Hippocampal formation (tissue), 2 donors: ENCODE measurements around the gene APOL3.
A peak's percentile ranks its signal among the peaks of the same experiment; 100 is the strongest.
"Not testable (repeated sequence)": the region's sequence is repeated elsewhere in the genome, so short reads cannot be mapped to it uniquely, and the experiment has no call there.

Source experiments
- DNase-seq, 2 donors: peaks; one replicate each; lab custom pipeline; 2025; lab: John Stamatoyannopoulos, UW

APOL3 gene

DNA sequence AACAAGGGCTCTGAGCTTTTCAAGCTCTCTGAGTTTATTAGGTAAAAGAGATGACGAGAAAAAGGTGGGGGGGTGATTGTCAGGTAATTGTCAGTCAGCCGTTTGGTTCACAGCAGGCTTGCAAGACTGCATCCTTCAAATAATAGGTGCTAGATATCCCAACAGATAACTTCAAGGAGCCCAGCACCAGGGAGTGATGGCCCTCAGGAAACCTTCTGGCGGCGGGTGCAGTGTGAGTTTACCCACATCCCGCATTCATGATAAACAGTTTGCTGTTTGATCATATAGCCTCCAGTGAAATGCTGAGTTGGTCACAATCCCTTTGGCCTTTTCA lies 1.2 kb upstream of the APOL3 start:
- DNase-seq = not testable (repeated sequence)

DNA sequence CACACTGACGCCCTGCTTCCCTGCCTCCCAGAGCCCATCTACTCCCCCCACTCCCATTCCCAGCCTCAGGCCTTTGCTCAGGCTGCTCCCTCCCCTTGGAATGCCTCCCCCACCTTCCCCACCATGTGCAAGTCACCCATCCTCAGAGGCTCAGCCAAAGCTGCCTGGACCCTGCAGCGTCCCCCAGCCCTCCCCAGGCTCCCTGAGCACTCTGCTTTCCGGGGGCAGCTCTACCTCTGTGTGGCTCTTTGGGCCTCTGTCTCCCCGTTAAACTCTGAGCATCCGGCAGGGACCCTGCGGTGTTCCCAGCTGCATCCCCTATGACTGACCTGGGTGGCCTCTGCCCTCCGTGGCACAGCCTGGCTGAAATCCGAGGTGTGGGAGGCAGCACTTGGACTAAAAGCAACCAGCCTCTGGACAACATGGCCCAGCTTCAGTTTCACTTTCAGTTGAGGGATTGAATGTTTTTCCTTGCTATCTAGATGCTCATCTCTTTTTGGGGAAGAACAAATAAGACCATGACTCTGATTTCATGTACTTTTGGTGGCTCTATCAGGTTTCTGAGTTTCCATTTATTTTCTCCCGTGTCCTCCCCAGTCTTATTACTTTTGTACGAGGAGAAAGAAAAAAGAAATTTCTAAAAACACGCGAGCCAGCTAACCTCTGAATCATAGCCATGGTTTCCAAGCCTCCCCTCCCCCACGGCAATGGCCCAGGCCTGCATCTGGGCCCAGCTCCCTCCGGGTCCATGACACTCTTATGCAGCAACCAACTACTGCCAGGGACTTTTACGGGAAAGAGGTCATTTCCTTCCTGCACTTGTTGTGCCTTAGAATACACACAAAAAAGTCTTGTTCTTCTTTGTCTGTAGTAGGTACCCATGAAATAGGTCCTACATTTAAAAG lies 3.8 kb downstream of the APOL3 start:
- peak; percentile 53 to 75 for DNase-seq

DNA sequence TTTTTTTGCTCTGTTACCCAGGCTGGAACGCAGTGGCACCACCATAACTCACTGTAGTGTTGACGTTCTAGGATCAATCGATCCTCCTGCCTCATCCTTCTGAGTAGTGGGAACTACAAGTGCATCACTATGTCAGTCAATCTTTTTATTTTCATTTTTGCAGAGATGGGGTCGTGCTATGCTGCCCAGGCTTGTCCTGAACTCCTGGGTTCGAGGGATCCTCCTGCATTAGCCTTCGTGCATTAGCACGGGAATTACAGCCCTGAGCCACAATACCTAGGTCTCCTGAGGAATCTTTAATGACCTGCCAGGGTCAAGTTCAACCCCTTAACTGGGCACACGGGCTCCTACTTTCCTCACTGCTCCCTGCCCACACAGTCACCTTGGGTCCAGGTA lies 4.4 kb downstream of the APOL3 start:
- no peak for DNase-seq

DNA sequence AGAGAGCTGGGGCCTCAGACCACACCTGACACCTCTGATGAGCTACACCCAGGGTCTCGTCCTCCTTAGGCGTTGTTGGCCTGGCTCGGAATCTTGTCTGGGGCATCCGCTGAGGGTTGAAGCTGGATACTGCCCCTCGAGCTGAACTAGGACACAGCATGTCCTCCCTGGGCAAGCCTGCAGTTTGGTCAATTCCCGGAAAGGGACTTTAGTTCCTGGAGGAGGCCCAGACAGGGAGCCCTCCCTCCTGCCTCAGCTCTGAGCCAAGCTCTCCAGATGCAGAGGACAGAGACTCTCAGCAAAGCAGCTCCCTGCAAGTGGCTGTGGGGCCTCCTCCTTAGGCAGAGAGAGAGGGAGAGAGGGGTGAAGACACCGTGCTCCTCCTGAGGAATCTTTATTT lies 4.9 kb downstream of the APOL3 start:
- no peak for DNase-seq

DNA sequence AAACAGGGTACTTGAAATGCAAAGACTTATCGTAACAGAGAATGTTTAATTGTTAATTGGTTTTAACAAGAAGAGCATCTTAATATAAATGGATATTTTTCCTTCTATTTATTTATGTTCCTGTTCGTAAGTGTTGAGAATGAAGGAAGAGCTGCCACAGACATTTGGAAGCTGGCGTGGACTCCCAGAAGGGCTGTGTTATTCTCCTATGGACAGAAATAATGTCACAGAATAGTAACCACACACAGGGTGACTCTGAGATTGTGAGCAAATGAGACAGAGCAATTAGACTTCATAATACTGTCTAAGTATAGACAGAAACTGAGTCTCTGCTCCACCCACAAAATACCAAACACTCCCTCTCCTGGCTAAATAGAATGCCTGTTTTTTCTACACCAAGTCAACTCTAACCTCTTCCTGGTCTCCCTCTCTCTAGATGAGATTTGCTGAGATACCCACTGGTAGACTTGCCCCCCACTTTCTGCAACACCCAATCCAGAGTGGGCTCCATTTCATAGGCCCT lies 6.1 kb downstream of the APOL3 start:
- no peak for DNase-seq

DNA sequence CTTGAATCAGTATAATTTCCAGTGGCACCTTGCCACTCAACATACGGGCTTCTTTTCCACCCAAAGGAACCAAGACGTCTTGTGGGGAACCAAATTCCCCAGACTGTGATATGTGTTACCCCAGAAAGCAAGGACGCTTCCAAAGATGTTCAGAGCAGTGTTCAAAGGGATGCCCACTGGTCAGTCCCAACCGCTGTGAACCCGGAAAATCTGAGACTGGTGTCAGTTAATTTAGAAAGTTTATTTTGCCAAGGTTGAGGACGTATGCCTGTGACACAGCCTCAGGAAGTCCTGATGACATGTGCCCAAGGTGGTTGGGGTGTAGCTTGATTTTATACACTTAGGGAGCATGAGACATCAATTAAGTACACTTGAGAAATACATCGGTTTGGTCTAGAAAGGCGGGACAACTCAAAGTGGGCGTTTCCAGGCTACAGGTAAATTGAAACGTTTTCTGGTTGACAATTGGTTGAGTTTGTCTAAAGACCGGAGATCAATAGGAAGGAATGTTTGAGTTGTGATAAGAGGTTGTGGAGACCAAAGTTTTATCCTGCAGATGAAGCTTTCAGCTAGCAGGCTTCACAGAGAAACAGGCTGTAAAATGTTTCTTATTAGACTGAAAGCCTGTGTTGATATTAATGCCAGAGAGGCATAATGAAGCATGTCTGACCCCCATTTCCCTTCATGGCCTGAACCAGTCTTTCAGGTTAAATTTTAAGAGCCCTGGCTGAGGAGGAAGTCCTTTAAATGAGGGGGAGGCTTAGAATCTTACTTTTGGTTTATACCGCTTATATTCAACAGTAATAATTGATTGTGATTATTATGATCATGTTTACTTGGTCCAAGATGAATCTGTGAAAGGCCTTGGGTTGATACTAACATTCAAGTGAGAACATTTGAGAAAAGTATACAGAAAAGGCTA lies 6.8 kb downstream of the APOL3 start:
- no peak for DNase-seq

DNA sequence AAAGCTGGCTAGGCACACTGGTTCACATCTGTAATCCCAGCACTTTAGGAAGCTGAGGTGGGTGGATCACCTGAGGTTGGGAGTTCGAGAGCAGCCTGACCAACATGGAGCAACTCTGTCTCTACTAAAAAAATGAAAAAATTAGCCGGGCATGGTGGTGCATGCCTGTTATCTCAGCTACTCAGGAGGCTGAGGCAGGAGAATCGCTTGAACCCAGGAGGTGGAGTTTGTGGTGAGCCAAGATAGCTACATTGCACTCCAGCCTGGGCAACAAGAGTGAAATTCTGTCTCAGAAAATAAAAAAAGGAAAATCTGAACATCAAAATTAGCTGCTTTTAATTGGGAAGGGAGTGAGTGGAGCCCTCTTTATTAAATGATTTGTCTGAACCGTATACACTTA lies 7.7 kb downstream of the APOL3 start:
- not testable (repeated sequence) for DNase-seq

DNA sequence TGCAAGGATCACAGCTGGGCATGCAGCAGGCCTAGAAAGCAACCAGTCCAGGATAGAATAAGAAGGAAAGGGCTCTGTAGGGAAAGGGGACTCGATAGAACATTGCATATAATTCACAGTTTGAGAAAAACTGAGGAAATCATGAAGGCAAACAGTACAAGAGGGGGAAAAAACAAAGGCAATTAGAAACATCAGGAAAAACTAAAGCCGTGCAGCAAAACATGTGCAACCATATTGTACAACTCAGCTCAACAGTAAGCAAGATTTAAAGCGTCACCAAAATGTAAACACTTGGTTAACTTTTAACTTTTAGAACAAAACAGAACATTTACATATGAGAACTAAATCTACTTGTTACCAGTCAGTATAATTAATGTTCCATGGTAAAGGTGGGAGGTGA lies 8.5 kb downstream of the APOL3 start:
- DNase-seq = no peak

DNA sequence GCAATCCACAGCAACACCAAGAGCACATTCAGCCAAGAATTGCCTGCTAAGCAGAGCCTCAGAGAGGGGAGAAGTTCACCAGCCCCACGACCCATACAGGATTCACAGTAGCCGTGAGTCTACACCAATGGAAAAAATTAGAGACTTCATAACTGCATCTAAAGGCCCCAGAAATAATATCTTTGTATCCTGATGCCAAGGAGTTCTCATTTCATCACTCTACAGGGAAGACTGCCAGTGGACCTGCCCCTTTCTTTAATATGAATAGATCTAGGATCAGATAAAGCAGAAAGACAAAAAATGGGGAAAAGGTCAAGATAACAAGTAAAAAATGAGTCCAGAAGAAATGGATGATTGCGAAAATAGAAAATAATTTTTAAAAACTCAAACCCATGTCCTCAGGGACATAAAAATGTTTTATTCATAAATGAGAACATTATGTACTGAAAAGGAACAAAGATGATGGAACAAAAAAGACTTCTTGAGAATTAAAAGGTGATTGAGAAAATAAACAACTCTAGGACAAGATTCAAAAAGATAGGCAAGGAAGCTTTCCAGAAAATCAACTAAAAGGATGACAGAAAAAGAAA lies 9.5 kb downstream of the APOL3 start:
- no peak for DNase-seq

DNA sequence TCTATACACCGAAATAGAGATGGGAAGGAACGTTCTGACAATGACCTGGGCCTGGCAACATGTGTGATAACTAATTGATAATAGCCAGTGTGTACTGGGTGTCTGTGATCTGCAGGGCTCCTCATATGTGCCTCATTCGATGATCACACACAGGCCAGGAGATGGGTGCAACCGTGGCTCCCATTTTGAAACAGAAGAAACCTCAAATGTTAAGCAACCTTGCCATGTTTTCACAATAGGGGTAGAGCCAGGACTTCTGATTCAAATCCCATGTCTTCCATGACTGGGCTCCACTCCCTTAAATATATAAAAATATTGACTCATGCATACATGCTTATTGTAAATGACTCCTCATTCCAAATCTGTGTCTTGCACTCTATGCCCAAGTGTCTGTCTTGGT lies 11.1 kb downstream of the APOL3 start:
- DNase-seq = no peak

DNA sequence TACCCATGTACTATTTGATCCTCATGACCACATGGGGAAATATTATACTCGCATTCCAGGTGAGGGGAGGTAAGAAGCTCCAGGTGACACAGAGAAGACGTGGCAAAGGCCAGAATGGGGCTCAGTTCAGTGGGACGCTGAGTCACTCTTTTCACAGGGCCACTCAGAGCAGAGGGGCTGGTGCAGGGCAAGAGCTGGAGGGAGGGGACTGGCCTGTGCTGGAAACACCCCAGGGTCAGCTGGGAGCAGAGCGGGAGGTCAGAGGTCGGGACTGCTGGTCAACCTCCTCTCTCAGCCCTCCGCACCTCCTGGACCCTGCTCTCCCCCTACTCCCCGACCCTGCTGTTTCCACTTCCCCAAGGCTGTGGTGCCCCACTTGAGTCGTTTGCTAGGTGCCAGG lies 12.1 kb downstream of the APOL3 start:
- DNase-seq = no peak

DNA sequence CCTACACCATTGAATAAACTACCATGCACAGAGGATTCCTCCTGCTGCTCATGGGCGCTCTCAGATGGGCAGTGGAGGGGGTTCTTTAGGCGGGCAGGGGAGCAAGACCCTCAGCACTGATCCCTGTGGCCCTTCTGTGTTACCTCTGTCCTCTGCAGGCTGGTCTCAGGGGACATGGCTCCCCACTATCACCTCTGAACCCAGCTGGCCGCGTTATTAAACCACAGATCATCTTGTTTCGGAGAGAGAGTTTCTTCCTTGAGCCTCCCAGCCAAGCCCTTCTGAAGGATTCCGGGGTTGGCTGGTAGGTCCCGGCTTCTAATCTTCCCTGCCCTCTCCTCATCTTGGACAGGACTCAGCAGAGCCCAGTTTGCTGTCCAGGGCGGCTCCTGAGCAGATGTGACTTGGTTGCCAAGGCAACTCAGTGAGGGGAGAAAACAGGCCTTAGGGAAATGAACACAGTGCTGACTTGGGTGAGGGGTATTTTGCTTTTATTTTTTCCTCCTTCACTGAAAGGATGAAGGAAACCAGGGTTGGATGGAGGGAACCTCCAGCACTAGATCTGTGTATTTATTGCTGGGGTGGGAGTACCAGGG lies 13.3 kb downstream of the APOL3 start:
- DNase-seq = no peak

DNA sequence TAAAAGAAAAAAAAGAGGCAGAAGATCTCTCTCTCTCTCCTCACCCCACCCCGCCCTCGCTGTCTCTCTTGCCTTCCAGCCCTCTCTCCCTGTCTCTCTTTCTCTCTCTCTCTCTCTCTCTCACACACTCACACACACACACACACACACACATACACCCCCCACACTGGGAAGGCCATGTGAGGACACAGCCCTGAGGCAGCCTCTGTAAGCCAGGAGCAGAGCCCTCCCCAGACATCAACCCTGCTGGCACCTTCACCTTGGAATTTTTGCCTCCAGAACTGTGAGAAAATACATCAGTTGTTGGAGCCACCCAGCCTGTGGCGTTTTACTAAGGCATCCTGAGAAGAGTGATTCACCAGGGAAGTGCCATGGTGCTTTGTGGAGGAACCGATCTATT lies 14.7 kb downstream of the APOL3 start:
- DNase-seq = no peak

DNA sequence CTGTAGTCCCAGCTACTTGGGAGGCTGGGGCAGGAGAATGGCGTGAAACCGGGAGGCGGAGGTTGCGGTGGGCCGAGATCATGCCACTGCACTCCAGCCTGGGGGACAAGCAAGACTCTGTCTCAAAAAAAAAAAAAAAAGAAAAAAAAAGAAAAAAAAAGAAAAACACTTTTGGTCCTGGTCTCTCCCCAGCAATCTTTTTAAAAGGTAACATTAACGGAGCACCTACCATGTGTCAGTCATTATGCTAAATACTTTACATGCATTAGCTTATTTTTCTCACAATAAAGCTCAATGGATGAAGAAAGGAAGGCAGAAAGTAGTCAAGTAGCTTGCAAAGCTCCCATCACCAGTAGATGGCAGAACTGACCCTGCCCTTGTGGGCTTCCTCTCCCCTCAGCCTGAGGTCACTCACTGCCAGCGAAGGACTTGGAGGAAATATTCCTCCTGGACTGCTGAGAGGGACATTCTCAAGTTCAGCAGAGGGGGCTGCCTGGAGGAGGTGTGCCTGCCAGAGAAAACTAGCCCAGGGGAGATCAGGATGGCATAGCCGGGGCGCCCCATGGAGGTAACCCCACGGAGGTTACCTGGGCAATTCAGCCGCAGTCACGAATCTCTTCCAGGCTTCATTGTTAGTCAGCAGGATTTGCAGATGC lies 15.5 kb downstream of the APOL3 start:
- DNase-seq = peak; percentile 23 to 57

DNA sequence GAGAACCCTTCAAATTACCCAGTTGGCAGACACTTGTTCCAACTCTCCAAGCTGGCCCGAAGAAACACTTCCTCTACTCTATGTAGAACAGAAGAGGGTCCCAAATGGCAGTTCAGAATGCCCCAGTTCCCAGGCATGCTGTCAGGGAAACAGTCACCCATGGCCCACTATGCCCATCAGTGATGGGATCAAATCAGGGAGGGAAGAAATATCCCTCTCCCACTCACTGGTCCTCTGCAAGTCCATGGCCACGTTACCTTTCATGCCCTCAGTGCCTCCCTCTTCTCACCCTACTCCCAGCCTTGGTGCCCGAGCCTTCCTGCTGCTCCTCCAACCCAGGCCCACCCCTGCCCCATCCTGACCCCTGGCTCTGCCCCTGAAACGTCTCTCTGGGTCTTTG lies 16.6 kb downstream of the APOL3 start:
- DNase-seq = no peak

DNA sequence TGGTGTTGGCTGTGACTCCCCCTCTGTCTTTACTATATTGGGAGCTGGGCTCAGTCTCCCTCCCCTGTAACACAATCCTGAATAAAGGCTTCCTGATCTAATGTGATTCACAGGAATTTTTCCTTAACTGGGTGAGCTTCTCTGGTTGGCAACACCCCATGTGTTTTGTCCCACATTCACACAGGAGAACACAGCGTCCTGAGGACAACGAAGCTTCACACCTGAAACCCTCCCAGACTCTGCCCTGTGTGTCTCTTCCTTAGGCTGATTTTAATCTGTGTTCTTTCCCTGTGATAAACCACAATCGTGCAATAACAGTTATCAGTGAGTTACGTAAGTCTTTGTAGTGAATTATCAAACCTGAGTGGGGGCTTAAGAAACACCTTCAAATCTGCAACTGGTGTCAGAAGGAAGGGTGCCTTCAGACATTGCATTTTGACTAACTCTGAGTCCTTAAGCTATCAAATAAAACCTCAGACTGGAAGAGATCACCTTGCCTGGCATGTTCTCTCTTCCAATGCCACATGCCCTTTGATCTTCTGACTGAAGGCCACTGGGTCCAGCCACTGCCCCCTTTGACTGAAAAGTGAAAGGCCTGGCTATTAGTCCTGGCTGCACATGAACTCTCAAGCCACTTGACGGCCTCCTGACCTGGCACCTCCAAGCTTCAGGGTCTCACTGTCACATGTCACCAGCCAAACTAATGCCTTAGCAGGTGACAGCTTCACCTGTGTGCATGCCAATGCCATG lies 17.3 kb downstream of the APOL3 start:
- DNase-seq = no peak

DNA sequence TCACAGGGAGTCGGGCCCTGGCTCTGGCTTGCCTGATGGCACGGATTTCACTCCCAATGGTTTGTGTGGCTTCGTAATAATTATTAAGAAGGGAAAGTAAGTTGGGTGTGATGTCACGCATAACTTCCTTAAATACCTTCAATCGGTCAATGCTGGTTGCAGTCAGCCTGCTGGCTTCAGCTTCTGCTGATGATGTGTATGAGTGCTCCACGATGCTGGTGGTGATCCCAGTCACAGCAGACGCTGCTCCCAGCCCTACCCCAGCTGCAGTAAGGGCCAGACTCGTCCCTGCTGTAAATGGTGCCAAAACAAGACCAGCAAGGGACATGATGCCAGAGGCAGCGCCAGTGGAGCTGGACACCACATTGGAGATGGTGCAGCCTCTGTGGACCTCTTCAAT lies 19.1 kb downstream of the APOL3 start:
- no peak for DNase-seq

DNA sequence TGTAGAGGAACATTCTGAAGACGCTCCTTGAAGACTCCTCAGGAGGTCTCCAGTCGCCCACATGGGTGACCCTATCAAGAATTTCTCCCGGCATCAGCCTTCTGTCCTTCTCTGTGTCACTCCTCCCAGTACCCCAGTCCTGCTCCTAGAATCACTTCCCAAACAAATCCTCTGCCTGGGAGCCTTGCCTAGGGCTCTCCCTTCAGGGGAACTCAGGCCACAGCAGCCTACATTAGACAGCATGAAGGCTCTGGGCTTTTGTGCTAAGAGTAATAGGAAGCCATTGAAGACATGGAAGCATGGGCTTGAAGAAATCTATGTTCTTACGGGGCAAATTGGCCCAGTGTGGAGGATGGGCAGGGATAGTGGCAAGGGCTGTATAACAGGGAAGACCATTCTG lies 21.8 kb downstream of the APOL3 start:
- DNase-seq = not testable (repeated sequence)

DNA sequence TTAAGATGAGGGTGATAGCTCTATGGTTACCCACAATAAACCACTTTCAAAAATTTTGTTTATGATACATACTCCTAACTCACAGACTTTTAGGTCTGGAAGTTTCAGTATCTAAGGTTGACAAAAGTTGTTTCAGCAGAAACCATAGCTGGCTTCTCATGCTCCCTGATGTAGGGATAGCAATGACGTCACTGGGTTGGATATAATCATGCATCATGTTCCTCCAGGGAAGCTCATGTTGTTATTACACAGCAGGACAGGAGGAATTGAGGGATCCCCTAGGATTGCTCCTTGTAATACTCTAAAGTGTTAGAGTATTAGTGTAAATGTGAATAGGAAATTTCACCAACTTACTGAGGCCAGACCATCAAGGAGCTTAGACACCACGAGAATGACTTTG lies 23.6 kb downstream of the APOL3 start:
- DNase-seq = no peak

DNA sequence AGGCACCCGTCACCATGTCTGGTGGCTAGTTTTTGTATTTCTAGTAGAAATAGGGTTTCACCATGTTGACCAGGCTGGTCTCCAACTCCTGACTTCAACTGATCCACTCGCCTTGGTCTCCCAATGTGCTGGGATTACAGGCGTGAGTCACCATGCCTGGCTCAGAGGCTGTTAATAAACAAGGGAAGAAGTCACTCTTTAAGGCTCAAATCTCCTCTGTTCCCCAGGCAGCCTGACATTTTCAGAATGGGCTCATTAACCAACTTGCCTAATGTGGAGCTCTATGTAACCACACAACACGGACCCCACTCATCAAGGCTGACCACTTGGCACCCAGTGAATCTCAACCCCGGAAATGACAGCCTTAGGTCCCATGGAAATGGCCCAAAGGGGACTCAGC lies 24.1 kb downstream of the APOL3 start:
- no peak for DNase-seq
